ENCODE measurements around the gene ZNF367.

Gene ZNF367

GRCh38 chr9:96460470-96460869, 42.3 kb upstream of the ZNF367 start (continued):
- TF ChIP-seq ZNF8 (CRISPR knock-in tag; IDR thresholded peaks at IDR 0.05) (no peak), BACH2 (CRISPR knock-in tag; IDR thresholded peaks at IDR 0.05; ENCODE audit: borderline replicate concordance) (no peak), TOX (CRISPR knock-in tag; IDR thresholded peaks at IDR 0.05; ENCODE audit: borderline replicate concordance) (no peak), ZFP3 (CRISPR knock-in tag; IDR thresholded peaks at IDR 0.05) (no peak), CSDC2 (CRISPR knock-in tag; IDR thresholded peaks at IDR 0.05) (no peak)

DNA sequence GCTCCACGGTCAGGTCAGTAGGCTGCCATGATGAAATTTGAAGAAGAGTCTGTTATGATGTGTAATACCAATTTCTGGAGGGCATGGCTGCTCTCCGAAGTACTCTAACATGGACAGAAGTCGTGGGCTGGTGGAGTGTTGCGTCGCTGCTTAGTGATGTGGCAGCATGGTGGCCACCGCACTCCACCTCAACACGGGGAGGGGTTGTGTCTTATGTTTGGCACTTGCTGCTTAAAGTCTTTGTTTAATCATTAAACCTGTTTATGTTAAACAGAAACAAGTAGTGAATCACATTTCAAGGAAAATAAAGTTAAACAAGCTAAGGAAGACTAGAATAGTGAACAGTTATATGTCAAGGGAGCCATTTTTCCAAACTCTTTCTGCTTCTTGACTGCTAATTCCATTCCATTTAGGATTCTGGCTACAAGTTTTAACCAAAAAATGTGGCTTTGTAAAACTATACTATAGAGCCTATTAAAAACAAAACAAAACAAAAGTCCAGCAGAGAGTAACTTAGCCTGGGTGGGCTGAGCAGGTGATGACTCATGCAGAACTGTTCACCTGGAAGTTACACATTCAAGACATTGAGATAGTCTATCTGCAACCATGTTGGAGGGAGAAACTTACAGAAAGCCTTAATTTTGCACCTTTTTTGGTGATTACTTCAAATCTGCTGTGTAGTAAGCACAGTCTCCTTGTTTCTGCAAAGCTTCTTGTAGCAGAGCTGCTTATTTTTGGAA, 41.3 kb upstream of the ZNF367 start:
- TF ChIP-seq, protein P1, sequence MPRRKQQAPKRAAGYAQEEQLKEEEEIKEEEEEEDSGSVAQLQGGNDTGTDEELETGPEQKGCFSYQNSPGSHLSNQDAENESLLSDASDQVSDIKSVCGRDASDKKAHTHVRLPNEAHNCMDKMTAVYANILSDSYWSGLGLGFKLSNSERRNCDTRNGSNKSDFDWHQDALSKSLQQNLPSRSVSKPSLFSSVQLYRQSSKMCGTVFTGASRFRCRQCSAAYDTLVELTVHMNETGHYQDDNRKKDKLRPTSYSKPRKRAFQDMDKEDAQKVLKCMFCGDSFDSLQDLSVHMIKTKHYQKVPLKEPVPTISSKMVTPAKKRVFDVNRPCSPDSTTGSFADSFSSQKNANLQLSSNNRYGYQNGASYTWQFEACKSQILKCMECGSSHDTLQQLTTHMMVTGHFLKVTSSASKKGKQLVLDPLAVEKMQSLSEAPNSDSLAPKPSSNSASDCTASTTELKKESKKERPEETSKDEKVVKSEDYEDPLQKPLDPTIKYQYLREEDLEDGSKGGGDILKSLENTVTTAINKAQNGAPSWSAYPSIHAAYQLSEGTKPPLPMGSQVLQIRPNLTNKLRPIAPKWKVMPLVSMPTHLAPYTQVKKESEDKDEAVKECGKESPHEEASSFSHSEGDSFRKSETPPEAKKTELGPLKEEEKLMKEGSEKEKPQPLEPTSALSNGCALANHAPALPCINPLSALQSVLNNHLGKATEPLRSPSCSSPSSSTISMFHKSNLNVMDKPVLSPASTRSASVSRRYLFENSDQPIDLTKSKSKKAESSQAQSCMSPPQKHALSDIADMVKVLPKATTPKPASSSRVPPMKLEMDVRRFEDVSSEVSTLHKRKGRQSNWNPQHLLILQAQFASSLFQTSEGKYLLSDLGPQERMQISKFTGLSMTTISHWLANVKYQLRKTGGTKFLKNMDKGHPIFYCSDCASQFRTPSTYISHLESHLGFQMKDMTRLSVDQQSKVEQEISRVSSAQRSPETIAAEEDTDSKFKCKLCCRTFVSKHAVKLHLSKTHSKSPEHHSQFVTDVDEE (CRISPR knock-in tag; IDR thresholded peaks at IDR 0.05), result no peak
- no peak for TF ChIP-seq BACH2 (CRISPR knock-in tag; IDR thresholded peaks at IDR 0.05; ENCODE audit: borderline replicate concordance)
- TF ChIP-seq GLIS3 (CRISPR knock-in tag; IDR thresholded peaks at IDR 0.05), result no peak
- TF ChIP-seq ZFP30 (CRISPR knock-in tag; IDR thresholded peaks at IDR 0.05), result no peak
- no peak for TF ChIP-seq ZNF8 (CRISPR knock-in tag; IDR thresholded peaks at IDR 0.05)
- no peak for TF ChIP-seq ARNTL (CRISPR knock-in tag; IDR thresholded peaks at IDR 0.05; ENCODE audit: borderline replicate concordance, low read depth)
- no peak for ATAC-seq

DNA sequence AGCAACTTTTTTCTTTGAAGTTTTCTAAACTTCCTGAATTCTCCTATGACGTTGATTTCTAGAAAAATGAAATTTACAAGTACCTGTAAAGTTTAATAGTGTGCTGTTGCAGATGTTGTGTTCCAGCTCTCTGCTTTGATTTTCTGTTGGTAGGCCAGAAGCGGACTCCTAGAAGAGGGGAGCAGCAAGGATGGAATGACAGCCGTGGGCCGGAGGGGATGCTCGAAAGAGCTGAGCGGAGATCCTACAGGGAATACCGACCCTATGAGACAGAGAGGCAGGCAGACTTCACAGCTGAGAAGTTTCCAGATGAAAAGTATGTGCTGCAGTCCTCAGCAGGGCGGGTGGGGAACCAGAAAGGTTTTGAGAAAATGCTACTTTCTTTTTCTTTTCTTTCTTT, 40.1 kb upstream of the ZNF367 start:
- TF ChIP-seq CSDC2 (CRISPR knock-in tag; IDR thresholded peaks at IDR 0.05) (no peak), OSR1 (CRISPR knock-in tag; IDR thresholded peaks at IDR 0.05) (no peak)
- TF ChIP-seq, protein P1 (CRISPR knock-in tag; IDR thresholded peaks at IDR 0.05), result no peak

DNA sequence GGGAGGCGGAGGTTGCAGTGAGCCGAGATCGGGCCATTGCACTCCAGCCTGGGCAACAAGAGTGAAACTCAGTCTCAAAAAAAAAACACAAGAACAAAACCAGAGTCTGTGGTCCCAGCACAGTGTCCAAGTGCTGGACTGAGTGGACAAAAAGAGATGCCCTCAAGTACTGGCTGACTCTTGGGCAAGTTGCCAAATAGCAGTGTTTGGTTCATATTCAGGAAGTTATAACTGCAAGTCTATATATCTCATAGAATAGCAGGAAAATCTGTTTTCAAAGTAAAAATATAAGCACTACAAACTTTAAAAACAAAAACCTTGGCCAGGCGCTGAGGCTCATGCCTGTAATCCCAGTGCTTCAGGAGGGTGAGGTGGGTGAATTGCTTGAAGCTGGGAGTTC, 39.1 kb upstream of the ZNF367 start:
- ATAC-seq, result no peak
- TF ChIP-seq CSDC2 (CRISPR knock-in tag; IDR thresholded peaks at IDR 0.05) (no peak), RARB (CRISPR knock-in tag; IDR thresholded peaks at IDR 0.05) (no peak), BACH2 (CRISPR knock-in tag; IDR thresholded peaks at IDR 0.05; ENCODE audit: borderline replicate concordance) (no peak), GLIS3 (CRISPR knock-in tag; IDR thresholded peaks at IDR 0.05) (no peak), ESRRG (CRISPR knock-in tag; IDR thresholded peaks at IDR 0.05) (no peak), TCF4 (CRISPR knock-in tag; IDR thresholded peaks at IDR 0.05; ENCODE audit: borderline replicate concordance) (no peak), ISL1 (CRISPR knock-in tag; IDR thresholded peaks at IDR 0.05) (no peak), TOX (CRISPR knock-in tag; IDR thresholded peaks at IDR 0.05; ENCODE audit: borderline replicate concordance) (no peak), POU6F1 (CRISPR knock-in tag; IDR thresholded peaks at IDR 0.05; ENCODE audit: borderline replicate concordance, low read depth) (no peak), ZNF8 (CRISPR knock-in tag; IDR thresholded peaks at IDR 0.05) (no peak), ZFP30 (CRISPR knock-in tag; IDR thresholded peaks at IDR 0.05) (no peak), ZNF70 (CRISPR knock-in tag; IDR thresholded peaks at IDR 0.05) (no peak), ZC3H10 (CRISPR knock-in tag; IDR thresholded peaks at IDR 0.05) (no peak)
- TF ChIP-seq, protein P2, sequence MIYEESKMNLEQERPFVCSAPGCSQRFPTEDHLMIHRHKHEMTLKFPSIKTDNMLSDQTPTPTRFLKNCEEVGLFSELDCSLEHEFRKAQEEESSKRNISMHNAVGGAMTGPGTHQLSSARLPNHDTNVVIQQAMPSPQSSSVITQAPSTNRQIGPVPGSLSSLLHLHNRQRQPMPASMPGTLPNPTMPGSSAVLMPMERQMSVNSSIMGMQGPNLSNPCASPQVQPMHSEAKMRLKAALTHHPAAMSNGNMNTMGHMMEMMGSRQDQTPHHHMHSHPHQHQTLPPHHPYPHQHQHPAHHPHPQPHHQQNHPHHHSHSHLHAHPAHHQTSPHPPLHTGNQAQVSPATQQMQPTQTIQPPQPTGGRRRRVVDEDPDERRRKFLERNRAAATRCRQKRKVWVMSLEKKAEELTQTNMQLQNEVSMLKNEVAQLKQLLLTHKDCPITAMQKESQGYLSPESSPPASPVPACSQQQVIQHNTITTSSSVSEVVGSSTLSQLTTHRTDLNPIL (CRISPR knock-in tag; IDR thresholded peaks at IDR 0.05; ENCODE audit: low read depth), result no peak

More for the DNA sequence above, 40.1 kb upstream of the ZNF367 start:
- no peak for ATAC-seq

Measured in SK-N-SH treated with all-trans-retinoic acid at 6 μM for 48 hours (cell line).